HFFc6 (cell line): ENCODE data around the gene OR5B12. TPM values are rescaled to one million over a fixed set of nuclear protein-coding genes. Genes with fewer than 3 reads are reported as not detected.

Experiments used
- DNase-seq: peaks from one replicate; pipeline ENCODE4 v3.0.0-alpha.2; 2018
- H3K27ac Mint-ChIP-seq: 2 replicates; pipeline ENCODE4 v1.8.0; 2020; ENCODE audit warnings: mild to moderate bottlenecking, mixed read lengths
- H3K27me3 Mint-ChIP-seq: 2 replicates; pipeline ENCODE4 v1.8.0; 2021; ENCODE audit warnings: mild to moderate bottlenecking, moderate library complexity, mixed read lengths; ENCODE audit not compliant: insufficient read depth
- H3K36me3 Mint-ChIP-seq: 2 replicates; pipeline ENCODE4 v1.8.0; 2021; ENCODE audit warnings: low read depth, mixed read lengths
- H3K4me1 Mint-ChIP-seq: 2 replicates; pipeline ENCODE4 v1.8.0; 2020; ENCODE audit warnings: low read depth, mixed read lengths
- H3K4me3 Mint-ChIP-seq: 2 replicates; pipeline ENCODE4 v1.8.0; 2020; ENCODE audit warnings: mild to moderate bottlenecking, moderate library complexity, mixed read lengths
- H3K9me3 Mint-ChIP-seq: 2 replicates; pipeline ENCODE4 v1.8.0; 2020; ENCODE audit warnings: mild to moderate bottlenecking, mixed read lengths
- total RNA-seq, 6 experiments: library from RNA; stranded (reverse); fragmentation: NEBNext Ultra II Directional; extraction: Animal tissue kit (Norgen Biotek cat#: 25700); gene quantifications; 2 replicates in 1 of 6; 3 replicates in 5 of 6; pipeline ENCODE4 v1.2.3, GENCODE V29; 2021
- TF ChIP-seq, protein P1 (sequence below): fragments of 200-600 bp; sonication (generic); IDR thresholded peaks from 2 replicates; pipeline ENCODE4 v1.5.0; 2021; ENCODE audit warnings: antibody characterized with exemption, mild to moderate bottlenecking

The OR5B12 gene
- total RNA-seq, 6 experiments from 2014 or later = not detected

DNA sequence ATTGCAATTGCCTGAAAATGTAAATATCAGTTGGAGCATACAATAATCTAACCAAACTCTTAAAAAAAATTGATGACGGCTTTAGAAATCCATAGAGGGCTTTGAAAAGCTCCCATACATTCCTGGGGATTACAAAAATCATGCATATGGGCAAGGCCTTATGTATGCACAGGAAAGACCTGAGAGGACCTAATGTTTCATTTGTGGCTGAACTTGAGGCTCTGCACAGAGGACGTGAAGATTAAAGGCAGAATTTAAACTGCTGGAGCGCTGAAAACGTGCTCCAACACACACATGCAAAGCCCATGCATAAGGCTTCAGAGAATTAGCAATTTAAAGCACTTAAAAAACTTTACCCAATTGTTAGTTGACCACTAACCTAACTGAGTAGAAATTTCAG, 3.5 kb downstream of the OR5B12 start:
- Mint-ChIP-seq H3K9me3 (peaks cover 4% of the 10 kb centered on the region; the same call in 1 of the 2 replicates), H3K4me3 (no peak overlapping the region)

DNA sequence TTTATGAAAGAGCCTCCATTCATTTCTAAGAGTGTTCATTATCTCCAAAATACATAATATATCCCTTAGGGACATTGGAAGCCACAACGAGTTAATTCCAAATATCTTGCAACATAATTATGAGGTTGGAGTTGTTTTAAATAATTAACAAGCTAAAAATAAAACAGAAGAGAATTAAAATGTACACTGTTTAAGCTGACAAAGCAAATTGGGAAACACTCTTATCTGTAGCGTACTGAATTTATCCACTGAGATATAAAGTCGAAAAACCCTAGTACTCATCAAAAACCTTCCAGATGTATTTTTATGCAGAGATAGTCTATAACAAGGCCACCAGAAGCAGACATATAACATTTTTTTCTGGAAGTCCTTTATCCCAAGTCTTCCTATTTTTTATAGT, 7.8 kb downstream of the OR5B12 start:
- Mint-ChIP-seq H3K9me3 (peaks cover 4% of the 10 kb centered on the region; the same call in 1 of the 2 replicates), H3K27me3 (no peaks in the 10 kb centered on the region), H3K4me1 (peaks cover 9% of the 10 kb centered on the region), H3K27ac (no peak overlapping the region), H3K36me3 (peaks cover 5% of the 10 kb centered on the region), H3K4me3 (no peak overlapping the region)
- DNase-seq = no peak
- TF ChIP-seq, protein P1, sequence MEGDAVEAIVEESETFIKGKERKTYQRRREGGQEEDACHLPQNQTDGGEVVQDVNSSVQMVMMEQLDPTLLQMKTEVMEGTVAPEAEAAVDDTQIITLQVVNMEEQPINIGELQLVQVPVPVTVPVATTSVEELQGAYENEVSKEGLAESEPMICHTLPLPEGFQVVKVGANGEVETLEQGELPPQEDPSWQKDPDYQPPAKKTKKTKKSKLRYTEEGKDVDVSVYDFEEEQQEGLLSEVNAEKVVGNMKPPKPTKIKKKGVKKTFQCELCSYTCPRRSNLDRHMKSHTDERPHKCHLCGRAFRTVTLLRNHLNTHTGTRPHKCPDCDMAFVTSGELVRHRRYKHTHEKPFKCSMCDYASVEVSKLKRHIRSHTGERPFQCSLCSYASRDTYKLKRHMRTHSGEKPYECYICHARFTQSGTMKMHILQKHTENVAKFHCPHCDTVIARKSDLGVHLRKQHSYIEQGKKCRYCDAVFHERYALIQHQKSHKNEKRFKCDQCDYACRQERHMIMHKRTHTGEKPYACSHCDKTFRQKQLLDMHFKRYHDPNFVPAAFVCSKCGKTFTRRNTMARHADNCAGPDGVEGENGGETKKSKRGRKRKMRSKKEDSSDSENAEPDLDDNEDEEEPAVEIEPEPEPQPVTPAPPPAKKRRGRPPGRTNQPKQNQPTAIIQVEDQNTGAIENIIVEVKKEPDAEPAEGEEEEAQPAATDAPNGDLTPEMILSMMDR = no peak

More for the DNA sequence above, 3.5 kb downstream of the OR5B12 start:
- Mint-ChIP-seq H3K27ac (no peak overlapping the region), H3K36me3 (peaks cover 5% of the 10 kb centered on the region; the same call in 1 of the 2 replicates), H3K4me1 (peaks cover 9% of the 10 kb centered on the region), H3K27me3 (no peaks in the 10 kb centered on the region)
- TF ChIP-seq, protein P1 = no peak
- no peak for DNase-seq

DNA sequence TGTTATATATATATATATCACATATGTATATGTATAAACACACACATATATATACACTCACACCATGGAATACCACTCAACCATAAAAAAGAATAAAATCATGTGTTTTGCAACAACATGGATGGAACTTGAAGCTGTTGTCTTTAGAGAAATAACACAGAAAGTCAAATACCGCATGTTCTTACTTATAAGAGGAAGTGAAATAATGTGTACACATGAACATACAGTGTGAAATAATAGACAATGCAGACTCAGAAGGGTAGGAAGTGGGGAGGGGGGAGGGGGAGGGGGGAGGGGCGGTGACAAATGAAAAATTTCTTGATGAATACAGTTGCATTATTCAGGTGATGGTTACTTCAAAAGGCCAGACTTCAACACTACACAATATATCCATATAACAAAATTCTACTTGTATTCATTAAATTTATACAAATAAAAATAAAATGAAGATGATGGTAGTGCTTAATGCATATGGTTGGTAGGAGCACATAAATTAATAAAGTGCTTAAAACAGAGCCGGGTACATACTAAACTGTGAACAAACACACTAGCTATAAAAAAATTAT, 8.3 kb downstream of the OR5B12 start:
- no peak for DNase-seq
- Mint-ChIP-seq H3K36me3 (peaks cover 9% of the 10 kb centered on the region), H3K4me3 (no peak overlapping the region), H3K9me3 (peaks cover 8% of the 10 kb centered on the region; the same call in 1 of the 2 replicates), H3K27me3 (0 out of 2 replicates have a peak, but pooled peaks cover 1% of the 10 kb centered on the region), H3K27ac (no peak overlapping the region), H3K4me1 (peaks cover 9% of the 10 kb centered on the region)
- TF ChIP-seq, protein P1 = no peak

DNA sequence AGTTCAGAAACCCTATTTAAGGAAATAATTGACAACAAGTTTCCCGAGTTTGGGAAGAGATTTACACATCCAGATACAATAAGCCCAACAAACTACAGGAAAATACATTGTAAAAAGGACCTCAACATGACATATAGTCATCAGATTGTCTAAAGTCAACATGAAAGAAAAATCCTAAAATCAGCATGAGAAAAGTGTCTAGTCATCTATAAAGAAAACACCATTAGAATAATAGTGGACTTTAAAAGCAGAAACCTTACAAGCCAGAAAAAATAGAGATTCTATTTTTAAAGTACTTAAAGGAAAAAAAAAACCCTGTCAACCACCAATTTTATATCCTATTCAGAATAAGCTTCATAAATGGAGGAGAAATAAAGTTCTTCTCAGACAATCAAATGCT, 12.8 kb downstream of the OR5B12 start:
- Mint-ChIP-seq H3K4me1 (no peaks in the 10 kb centered on the region), H3K9me3 (peaks cover 4% of the 10 kb centered on the region; the same call in 1 of the 2 replicates), H3K27ac (no peak overlapping the region), H3K27me3 (0 out of 2 replicates have a peak, but pooled peaks cover 1% of the 10 kb centered on the region), H3K36me3 (peaks cover 5% of the 10 kb centered on the region), H3K4me3 (no peak overlapping the region)
- DNase-seq = no peak
- TF ChIP-seq, protein P1 = no peak

DNA sequence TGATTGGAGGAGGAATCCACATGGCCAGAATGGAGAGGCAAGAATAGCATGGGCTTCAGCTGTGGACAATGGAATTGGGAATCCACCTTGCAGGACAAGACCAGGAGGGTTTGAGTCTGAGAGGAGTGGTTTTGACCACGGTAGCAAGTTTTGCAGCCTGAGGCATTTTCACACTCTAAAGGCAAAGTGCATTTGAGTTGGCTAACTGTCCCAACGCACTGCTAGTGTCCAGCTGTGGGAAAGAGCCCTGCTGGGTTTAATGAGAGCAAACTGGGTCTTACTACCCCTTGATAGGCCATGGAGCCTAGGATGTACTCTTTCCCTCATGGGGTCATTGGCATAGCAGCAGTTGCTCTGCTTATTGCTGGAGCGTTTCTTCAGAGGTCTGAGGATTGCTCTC, 14.0 kb downstream of the OR5B12 start, which contains the start of gene OR5B2:
OR5B2 (minus strand) TSS at position 101 of the 400 bp plus-strand sequence. CDS start 4,860 bp downstream, outside the sequence.
- TF ChIP-seq, protein P1 = no peak

More for the DNA sequence above, 14.0 kb downstream of the OR5B12 start, which contains the start of gene OR5B2:
- H3K9me3 Mint-ChIP-seq = peaks cover 4% of the 10 kb centered on the region; the same call in 1 of the 2 replicates
- no peak within 1 kb of the TSS for H3K27ac Mint-ChIP-seq
- H3K4me1 Mint-ChIP-seq = peaks cover 1% of the 10 kb centered on the region; the same call in 1 of the 2 replicates
- 0 out of 2 replicates have a peak, but pooled peaks cover 1% of the 10 kb centered on the region for H3K27me3 Mint-ChIP-seq
- H3K36me3 Mint-ChIP-seq = peaks cover 5% of the 10 kb centered on the region
- H3K4me3 Mint-ChIP-seq = no peak within 1 kb of the TSS
- DNase-seq = no peak
